H9 (cell line): Measurements from ENCODE around the gene AGTRAP. TPM values are rescaled to one million over a fixed set of nuclear protein-coding genes. Genes with fewer than 3 reads are reported as not detected.

Experiments used
- DNase-seq: peaks from one replicate; pipeline ENCODE4 v3.0.0-alpha.2; 2017
- H2AFZ ChIP-seq: one replicate; pipeline ENCODE4 v1.6.1; 2013; ENCODE audit warnings: mild to moderate bottlenecking, low read length, control low read depth, moderate library complexity
- H2AK5ac ChIP-seq: 2 replicates; pipeline ENCODE4 v1.6.1; 2013; ENCODE audit warnings: low read length, control low read depth, mixed read lengths; ENCODE audit not compliant: insufficient read length
- H2BK120ac ChIP-seq: one replicate; pipeline ENCODE4 v1.6.1; 2013; ENCODE audit warnings: low read depth, mild to moderate bottlenecking, low read length, control low read depth, inconsistent platforms; ENCODE audit not compliant: poor library complexity, severe bottlenecking
- H2BK12ac ChIP-seq: 2 replicates; pipeline ENCODE4 v1.6.1; 2013; ENCODE audit warnings: low read length, control low read depth, mixed read lengths, low read depth; ENCODE audit not compliant: insufficient read length
- H2BK15ac ChIP-seq: 2 replicates; pipeline ENCODE4 v1.6.1; 2013; ENCODE audit warnings: low read depth, low read length, control low read depth
- H2BK20ac ChIP-seq: one replicate; pipeline ENCODE4 v1.6.1; 2013; ENCODE audit warnings: low read depth, mild to moderate bottlenecking, low read length, control low read depth, inconsistent platforms; ENCODE audit not compliant: poor library complexity, severe bottlenecking
- H2BK5ac ChIP-seq: 2 replicates; pipeline ENCODE4 v1.6.1; 2013; ENCODE audit warnings: low read length, control low read depth, mixed read lengths; ENCODE audit not compliant: insufficient read length
- H3K14ac ChIP-seq: 2 replicates; pipeline ENCODE4 v1.6.1; 2013; ENCODE audit warnings: low read length, control low read depth; ENCODE audit not compliant: insufficient read depth
- H3K18ac ChIP-seq: 2 replicates; pipeline ENCODE4 v1.6.1; 2013; ENCODE audit warnings: low read depth, mild to moderate bottlenecking, mixed read lengths, low read length, control low read depth; ENCODE audit not compliant: insufficient read length
- H3K23ac ChIP-seq: 2 replicates; pipeline ENCODE4 v1.6.1; 2013; ENCODE audit warnings: low read length, control low read depth, mixed read lengths, low read depth; ENCODE audit not compliant: insufficient read length
- H3K23me2 ChIP-seq: 2 replicates; pipeline ENCODE4 v1.6.1; 2013; ENCODE audit warnings: low read depth, mild to moderate bottlenecking, mixed read lengths, low read length, control low read depth; ENCODE audit not compliant: insufficient read length, poor library complexity, severe bottlenecking
- H3K27ac ChIP-seq: 2 replicates; pipeline ENCODE4 v1.5.1; 2013; ENCODE audit warnings: low read length, control low read depth, mixed read lengths, low read depth; ENCODE audit not compliant: insufficient read length
- H3K27me3 ChIP-seq: 2 replicates; pipeline ENCODE4 v1.6.1; 2013; ENCODE audit warnings: low read length, control low read depth, inconsistent platforms; ENCODE audit not compliant: insufficient read depth
- H3K4ac ChIP-seq: 2 replicates; pipeline ENCODE4 v1.6.1; 2013; ENCODE audit warnings: low read depth, mild to moderate bottlenecking, control low read depth, inconsistent platforms, low read length, moderate library complexity
- H3K4me1 ChIP-seq: 2 replicates; pipeline ENCODE4 v1.6.1; 2013; ENCODE audit warnings: low read length, control low read depth, inconsistent platforms; ENCODE audit not compliant: insufficient read depth
- H3K4me2 ChIP-seq: 2 replicates; pipeline ENCODE4 v1.6.1; 2013; ENCODE audit warnings: low read length, control low read depth, mixed read lengths; ENCODE audit not compliant: insufficient read length, insufficient read depth
- H3K56ac ChIP-seq: 2 replicates; pipeline ENCODE4 v1.6.1; 2013; ENCODE audit warnings: low read depth, mild to moderate bottlenecking, mixed read lengths, low read length, control low read depth; ENCODE audit not compliant: insufficient read length
- H3K79me1 ChIP-seq: 2 replicates; pipeline ENCODE4 v1.6.1; 2013; ENCODE audit warnings: low read depth, mild to moderate bottlenecking, moderate library complexity, low read length, control low read depth, inconsistent platforms; ENCODE audit not compliant: insufficient read depth, poor library complexity, severe bottlenecking
- H3K79me2 ChIP-seq: 2 replicates; pipeline ENCODE4 v1.6.1; 2013; ENCODE audit warnings: low read length, control low read depth, inconsistent platforms; ENCODE audit not compliant: insufficient read depth
- H3K9ac ChIP-seq: 2 replicates; pipeline ENCODE4 v1.6.1; 2013; ENCODE audit warnings: low read length, control low read depth, mixed read lengths; ENCODE audit not compliant: insufficient read length; ENCODE audit errors: extremely low read depth
- H3K9me3 ChIP-seq: one replicate; pipeline ENCODE4 v1.6.1; 2013; ENCODE audit warnings: low read depth, low read length, inconsistent platforms; ENCODE audit not compliant: control insufficient read depth
- H3T11ph ChIP-seq: one replicate; pipeline ENCODE4 v1.6.1; 2013; ENCODE audit warnings: mild to moderate bottlenecking, low read length, control low read depth, inconsistent platforms
- H4K20me1 ChIP-seq: one replicate; pipeline ENCODE4 v1.6.1; 2013; ENCODE audit not compliant: control insufficient read depth, insufficient read length, insufficient read depth
- H4K5ac ChIP-seq: 2 replicates; pipeline ENCODE4 v1.6.1; 2013; ENCODE audit warnings: low read depth, mild to moderate bottlenecking, mixed read lengths, low read length, control low read depth; ENCODE audit not compliant: insufficient read length
- H4K8ac ChIP-seq: replicated peaks from 2 replicates; pipeline ENCODE4 v1.6.1; 2013; ENCODE audit warnings: low read length, control low read depth, mixed read lengths, low read depth; ENCODE audit not compliant: insufficient read length
- H4K91ac ChIP-seq: 2 replicates; pipeline ENCODE4 v1.6.1; 2013; ENCODE audit warnings: low read depth, mild to moderate bottlenecking, moderate library complexity, mixed read lengths, low read length, control low read depth; ENCODE audit not compliant: insufficient read length
- H3K27ac Mint-ChIP-seq, 3 experiments: 2 replicates in 2 of 3; 3 replicates in 1 of 3; pipeline ENCODE4 v1.8.0; 2020 to 2021; ENCODE audit warnings: mixed read lengths in 3 of 3, mild to moderate bottlenecking in 1 of 3, moderate library complexity in 1 of 3
- H3K27me3 Mint-ChIP-seq: 2 replicates; pipeline ENCODE4 v1.8.0; 2021; ENCODE audit warnings: low read depth, mild to moderate bottlenecking, moderate library complexity, mixed read lengths
- H3K36me3 Mint-ChIP-seq, 3 experiments: 2 replicates in 2 of 3; 3 replicates in 1 of 3; pipeline ENCODE4 v1.8.0; 2020 to 2021; ENCODE audit warnings: low read depth in 3 of 3, mixed read lengths in 3 of 3; ENCODE audit not compliant: insufficient read depth in 1 of 3
- H3K4me1 Mint-ChIP-seq, 2 experiments: 2 replicates each; pipeline ENCODE4 v1.8.0; 2020; ENCODE audit warnings: mixed read lengths in 2 of 2
- H3K4me3 Mint-ChIP-seq, 2 experiments: 2 replicates in 1 of 2; 3 replicates in 1 of 2; pipeline ENCODE4 v1.8.0; 2020 to 2021; ENCODE audit warnings: mild to moderate bottlenecking in 2 of 2, mixed read lengths in 2 of 2, moderate library complexity in 1 of 2
- H3K9me3 Mint-ChIP-seq, 2 experiments: 2 replicates in 1 of 2; 3 replicates in 1 of 2; pipeline ENCODE4 v1.8.0; 2020; ENCODE audit warnings: mild to moderate bottlenecking in 2 of 2, mixed read lengths in 2 of 2, moderate library complexity in 1 of 2
- CTCF ChIP-seq: fragments of 200-600 bp; sonication (generic); conservative IDR thresholded peaks from 3 replicates; pipeline ENCODE4 v1.8.0; 2021; ENCODE audit warnings: antibody characterized with exemption, mild to moderate bottlenecking
- WGBS: extraction: QIAGEN DNeasy Blood & Tissue Kit; methylation state at CpG from one replicate; pipeline ENCODE4 v1.1.7; 2013; ENCODE audit warnings: missing lambda C conversion rate, low lambda C conversion rate, mixed read lengths; ENCODE audit not compliant: insufficient read length; ENCODE audit errors: extremely low coverage; 5-methylcytosine and 5-hydroxymethylcytosine counted together
- total RNA-seq: library from RNA; stranded (reverse); gene quantifications from 2 replicates; pipeline ENCODE4 v1.2.1, GENCODE V29; 2021

Gene AGTRAP
- total RNA-seq, 1 experiment from 2014 or later: 60.9 TPM

DNA sequence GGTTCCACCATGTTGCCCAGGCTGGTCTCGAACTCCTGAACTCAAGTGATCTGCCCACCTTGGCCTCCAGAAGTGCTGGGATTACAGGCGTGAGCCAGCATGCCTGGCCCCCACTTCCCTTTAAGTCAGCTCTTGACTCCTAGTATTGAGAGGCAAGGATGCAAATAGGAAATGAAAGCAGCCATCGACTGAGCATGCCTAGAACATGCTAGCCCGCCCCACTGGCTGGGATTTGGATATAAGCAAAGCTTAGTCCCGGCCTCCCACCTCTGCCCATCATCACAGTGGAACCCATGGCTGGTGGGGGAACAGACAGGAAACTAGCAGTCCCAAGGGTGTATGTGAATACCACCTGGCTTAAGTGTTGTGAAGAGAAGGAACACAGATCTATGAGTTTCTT lies 36.5 kb downstream of the AGTRAP start:
- Histone ChIP-seq H3T11ph (no peak overlapping the region), H2BK20ac (no peak overlapping the region), H3K56ac (no peak overlapping the region), H3K14ac (no peak overlapping the region), H2BK15ac (no peak overlapping the region), H3K79me2 (no peaks in the 10 kb centered on the region), H3K4me1 (no peaks in the 10 kb centered on the region), H2BK120ac (no peak overlapping the region), H3K4ac (no peak overlapping the region), H2AK5ac (no peak overlapping the region), H3K23me2 (no peaks in the 10 kb centered on the region), H4K20me1 (no peaks in the 10 kb centered on the region), H3K79me1 (no peaks in the 10 kb centered on the region), H2BK5ac (no peak overlapping the region), H3K23ac (no peak overlapping the region), H3K9ac (no peak overlapping the region), H4K8ac (no peak overlapping the region), H3K27ac (no peak overlapping the region), H3K18ac (no peak overlapping the region), H4K91ac (no peak overlapping the region), H3K4me2 (no peak overlapping the region), H2BK12ac (no peak overlapping the region), H3K27me3 (no peaks in the 10 kb centered on the region), H3K9me3 (no peaks in the 10 kb centered on the region), H4K5ac (no peak overlapping the region), H2AFZ (no peak overlapping the region)
- Mint-ChIP-seq H3K27me3 (peaks cover 4% of the 10 kb centered on the region), H3K9me3 (no peaks in the 10 kb centered on the region), H3K4me1 (no peaks in the 10 kb centered on the region), H3K4me3 (no peak overlapping the region), H3K27ac (no peak overlapping the region; a peak in 1 of 7 replicates), H3K36me3 (no peaks in the 10 kb centered on the region)
- no peak for TF ChIP-seq CTCF
- WGBS: no CpG with 5 or more reads among the region's 5 CpGs
- DNase-seq: no peak
